D721Med (cell line): ENCODE data around the gene TSSK2.

Source experiments
- DNase-seq: peaks from one replicate; pipeline ENCODE4 v3.0.0; 2011; ENCODE audit warnings: low spot score; ENCODE audit not compliant: insufficient read length
- FAIRE-seq: peaks from 2 replicates; lab custom pipeline; 2011; peaks lifted over from hg19 to GRCh38; lab: Jason Lieb, UNC
- CTCF ChIP-seq: IDR thresholded peaks from 2 replicates; pipeline ENCODE4 v1.5.1; 2012; ENCODE audit warnings: mild to moderate bottlenecking, control low read depth; ENCODE audit not compliant: insufficient read depth; ENCODE audit errors: missing control alignments

Gene TSSK2

GRCh38 chr22:19178065-19178656, 47.1 kb downstream of the TSSK2 start:
- TF ChIP-seq CTCF = no peak
- DNase-seq (no peak), FAIRE-seq (no peak)

GRCh38 chr22:19178657-19179496, 47.8 kb downstream of the TSSK2 start, which contains the start of gene SLC25A1:
Gene SLC25A1 (minus strand): TSS chr22:19178736. CDS start chr22:19178673, 63 bp downstream.
- DNase-seq = peak; percentile 92
- FAIRE-seq = no peak
- TF ChIP-seq CTCF = no peak

GRCh38 chr22:19179497-19180048, 48.5 kb downstream of the TSSK2 start:
- FAIRE-seq (no peak), DNase-seq (peak; percentile 62)
- TF ChIP-seq CTCF = peak; percentile 71

- DNase-seq = no peak
- no peak for FAIRE-seq
- TF ChIP-seq CTCF = no peak
These were observed 49.1 kb downstream of the TSSK2 start for GRCh38 chr22:19180234-19180633.

- no peak for TF ChIP-seq CTCF
- DNase-seq (no peak), FAIRE-seq (no peak)
These were observed 49.8 kb downstream of the TSSK2 start for GRCh38 chr22:19180740-19181410.

- no peak for TF ChIP-seq CTCF
- DNase-seq (no peak), FAIRE-seq (no peak)
These were observed 50.8 kb downstream of the TSSK2 start for GRCh38 chr22:19181786-19182471.
